ENCODE data around the gene ABO. TPM values are rescaled to one million over a fixed set of nuclear protein-coding genes. Genes with fewer than 3 reads are reported as not detected.
A peak's percentile ranks its signal among the peaks of the same experiment; 100 is the strongest.

ABO gene
- total and polyA plus RNA-seq, 9 of the 15 experiments (the other 6 are each of a cell fraction or from before 2014, with no cell fraction given), result 5.0 to 21.9 (median 11.9) TPM

DNA sequence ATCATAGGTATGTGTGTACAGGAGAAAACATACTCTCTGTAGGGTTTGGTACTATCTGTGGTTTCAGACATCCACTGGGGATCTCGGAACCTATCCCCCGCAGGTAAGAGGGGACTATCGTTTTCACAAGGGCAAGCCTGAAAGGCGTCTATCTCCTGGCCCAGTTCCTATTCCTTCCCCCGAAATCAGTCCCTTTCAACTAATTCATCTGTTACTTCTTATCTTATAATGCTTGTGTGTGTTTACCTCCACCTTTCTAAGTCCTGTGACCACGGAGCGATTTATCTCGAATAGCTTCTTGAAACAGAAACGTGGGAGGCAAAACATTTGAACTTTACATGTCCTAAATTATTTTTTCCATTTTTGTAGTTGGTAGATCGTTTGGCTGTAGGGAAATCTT lies 11.4 kb downstream of the ABO start (continued):
- TF ChIP-seq MBD1 (CRISPR knock-in tag; IDR thresholded peaks at IDR 0.05) (no peak), MCM7 (IDR thresholded peaks at IDR 0.05) (no peak), RFX7 (CRISPR knock-in tag; IDR thresholded peaks at IDR 0.05) (no peak), SLC30A9 (CRISPR knock-in tag; IDR thresholded peaks at IDR 0.05) (no peak), NFXL1 (CRISPR knock-in tag; IDR thresholded peaks at IDR 0.05) (no peak), DPF2 (IDR thresholded peaks at IDR 0.05) (peak; percentile 74)
- TF ChIP-seq, protein P1, sequence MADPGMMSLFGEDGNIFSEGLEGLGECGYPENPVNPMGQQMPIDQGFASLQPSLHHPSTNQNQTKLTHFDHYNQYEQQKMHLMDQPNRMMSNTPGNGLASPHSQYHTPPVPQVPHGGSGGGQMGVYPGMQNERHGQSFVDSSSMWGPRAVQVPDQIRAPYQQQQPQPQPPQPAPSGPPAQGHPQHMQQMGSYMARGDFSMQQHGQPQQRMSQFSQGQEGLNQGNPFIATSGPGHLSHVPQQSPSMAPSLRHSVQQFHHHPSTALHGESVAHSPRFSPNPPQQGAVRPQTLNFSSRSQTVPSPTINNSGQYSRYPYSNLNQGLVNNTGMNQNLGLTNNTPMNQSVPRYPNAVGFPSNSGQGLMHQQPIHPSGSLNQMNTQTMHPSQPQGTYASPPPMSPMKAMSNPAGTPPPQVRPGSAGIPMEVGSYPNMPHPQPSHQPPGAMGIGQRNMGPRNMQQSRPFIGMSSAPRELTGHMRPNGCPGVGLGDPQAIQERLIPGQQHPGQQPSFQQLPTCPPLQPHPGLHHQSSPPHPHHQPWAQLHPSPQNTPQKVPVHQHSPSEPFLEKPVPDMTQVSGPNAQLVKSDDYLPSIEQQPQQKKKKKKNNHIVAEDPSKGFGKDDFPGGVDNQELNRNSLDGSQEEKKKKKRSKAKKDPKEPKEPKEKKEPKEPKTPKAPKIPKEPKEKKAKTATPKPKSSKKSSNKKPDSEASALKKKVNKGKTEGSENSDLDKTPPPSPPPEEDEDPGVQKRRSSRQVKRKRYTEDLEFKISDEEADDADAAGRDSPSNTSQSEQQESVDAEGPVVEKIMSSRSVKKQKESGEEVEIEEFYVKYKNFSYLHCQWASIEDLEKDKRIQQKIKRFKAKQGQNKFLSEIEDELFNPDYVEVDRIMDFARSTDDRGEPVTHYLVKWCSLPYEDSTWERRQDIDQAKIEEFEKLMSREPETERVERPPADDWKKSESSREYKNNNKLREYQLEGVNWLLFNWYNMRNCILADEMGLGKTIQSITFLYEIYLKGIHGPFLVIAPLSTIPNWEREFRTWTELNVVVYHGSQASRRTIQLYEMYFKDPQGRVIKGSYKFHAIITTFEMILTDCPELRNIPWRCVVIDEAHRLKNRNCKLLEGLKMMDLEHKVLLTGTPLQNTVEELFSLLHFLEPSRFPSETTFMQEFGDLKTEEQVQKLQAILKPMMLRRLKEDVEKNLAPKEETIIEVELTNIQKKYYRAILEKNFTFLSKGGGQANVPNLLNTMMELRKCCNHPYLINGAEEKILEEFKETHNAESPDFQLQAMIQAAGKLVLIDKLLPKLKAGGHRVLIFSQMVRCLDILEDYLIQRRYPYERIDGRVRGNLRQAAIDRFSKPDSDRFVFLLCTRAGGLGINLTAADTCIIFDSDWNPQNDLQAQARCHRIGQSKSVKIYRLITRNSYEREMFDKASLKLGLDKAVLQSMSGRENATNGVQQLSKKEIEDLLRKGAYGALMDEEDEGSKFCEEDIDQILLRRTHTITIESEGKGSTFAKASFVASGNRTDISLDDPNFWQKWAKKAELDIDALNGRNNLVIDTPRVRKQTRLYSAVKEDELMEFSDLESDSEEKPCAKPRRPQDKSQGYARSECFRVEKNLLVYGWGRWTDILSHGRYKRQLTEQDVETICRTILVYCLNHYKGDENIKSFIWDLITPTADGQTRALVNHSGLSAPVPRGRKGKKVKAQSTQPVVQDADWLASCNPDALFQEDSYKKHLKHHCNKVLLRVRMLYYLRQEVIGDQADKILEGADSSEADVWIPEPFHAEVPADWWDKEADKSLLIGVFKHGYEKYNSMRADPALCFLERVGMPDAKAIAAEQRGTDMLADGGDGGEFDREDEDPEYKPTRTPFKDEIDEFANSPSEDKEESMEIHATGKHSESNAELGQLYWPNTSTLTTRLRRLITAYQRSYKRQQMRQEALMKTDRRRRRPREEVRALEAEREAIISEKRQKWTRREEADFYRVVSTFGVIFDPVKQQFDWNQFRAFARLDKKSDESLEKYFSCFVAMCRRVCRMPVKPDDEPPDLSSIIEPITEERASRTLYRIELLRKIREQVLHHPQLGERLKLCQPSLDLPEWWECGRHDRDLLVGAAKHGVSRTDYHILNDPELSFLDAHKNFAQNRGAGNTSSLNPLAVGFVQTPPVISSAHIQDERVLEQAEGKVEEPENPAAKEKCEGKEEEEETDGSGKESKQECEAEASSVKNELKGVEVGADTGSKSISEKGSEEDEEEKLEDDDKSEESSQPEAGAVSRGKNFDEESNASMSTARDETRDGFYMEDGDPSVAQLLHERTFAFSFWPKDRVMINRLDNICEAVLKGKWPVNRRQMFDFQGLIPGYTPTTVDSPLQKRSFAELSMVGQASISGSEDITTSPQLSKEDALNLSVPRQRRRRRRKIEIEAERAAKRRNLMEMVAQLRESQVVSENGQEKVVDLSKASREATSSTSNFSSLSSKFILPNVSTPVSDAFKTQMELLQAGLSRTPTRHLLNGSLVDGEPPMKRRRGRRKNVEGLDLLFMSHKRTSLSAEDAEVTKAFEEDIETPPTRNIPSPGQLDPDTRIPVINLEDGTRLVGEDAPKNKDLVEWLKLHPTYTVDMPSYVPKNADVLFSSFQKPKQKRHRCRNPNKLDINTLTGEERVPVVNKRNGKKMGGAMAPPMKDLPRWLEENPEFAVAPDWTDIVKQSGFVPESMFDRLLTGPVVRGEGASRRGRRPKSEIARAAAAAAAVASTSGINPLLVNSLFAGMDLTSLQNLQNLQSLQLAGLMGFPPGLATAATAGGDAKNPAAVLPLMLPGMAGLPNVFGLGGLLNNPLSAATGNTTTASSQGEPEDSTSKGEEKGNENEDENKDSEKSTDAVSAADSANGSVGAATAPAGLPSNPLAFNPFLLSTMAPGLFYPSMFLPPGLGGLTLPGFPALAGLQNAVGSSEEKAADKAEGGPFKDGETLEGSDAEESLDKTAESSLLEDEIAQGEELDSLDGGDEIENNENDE (IDR thresholded peaks at IDR 0.05; ENCODE audit: low read depth, low read length), result no peak

All from K562 (cell line).